ENCODE data around the gene MTMR12. TPM values are rescaled to one million over a fixed set of nuclear protein-coding genes. Genes with fewer than 3 reads are reported as not detected.

The MTMR12 gene
- polyA plus RNA-seq, 1 donor (not counting 4 experiments of a cell fraction or from before 2014, with no cell fraction given): 17.1 TPM

- no peaks in the 10 kb centered on the region for H3K36me3 ChIP-seq (ENCODE audit: control insufficient read depth in 2 of 2, extremely low read depth in 1 of 2, insufficient read depth in 2 of 2, low read length in 2 of 2)
- H3K79me2 ChIP-seq (ENCODE audit: control insufficient read depth, insufficient read depth, low read length): peaks cover 53% of the 10 kb centered on the region
- H3K4me2 ChIP-seq (ENCODE audit: control insufficient read depth, extremely low read depth, insufficient read depth, low read depth, low read length): no peak overlapping the region
- no peak overlapping the region for H3K4me3 ChIP-seq (ENCODE audit: control insufficient read depth in 2 of 3, extremely low read depth in 1 of 3, insufficient read depth in 2 of 3, low read depth in 1 of 3, low read length in 3 of 3)
- no peaks in the 10 kb centered on the region for H3K9me3 ChIP-seq (ENCODE audit: control insufficient read depth, low read depth, low read length)
- peaks cover 3% of the 10 kb centered on the region for H3K4me1 ChIP-seq (ENCODE audit: control insufficient read depth, extremely low read depth, insufficient read depth, low read length)
- peaks cover 7% of the 10 kb centered on the region for H4K20me1 ChIP-seq (ENCODE audit: control insufficient read depth, extremely low read depth, insufficient read depth, low read length)
- dilution Hi-C loops (cut with MboI; ENCODE audit: extremely low pct_ligation_motif_present, low sequenced_read_pairs): no loop called here
- TF ChIP-seq EZH2 (IDR thresholded peaks at IDR 0.05; ENCODE audit: low read length) (no peak), CTCF (optimal IDR thresholded peaks at IDR 0.05 in 1 of 3, IDR thresholded peaks at IDR 0.05 in 1 of 3, conservative IDR thresholded peaks at IDR 0.05 in 1 of 3; ENCODE audit: extremely low read depth in 1 of 3, insufficient read depth in 2 of 3, low read length in 3 of 3) (no peak)
- no peaks in the 10 kb centered on the region for H3K27me3 ChIP-seq (ENCODE audit: control insufficient read depth, extremely low read depth, insufficient read depth, low read length)
- no peaks in the 10 kb centered on the region for H3K9me1 ChIP-seq (ENCODE audit: control insufficient read depth, extremely low read depth, insufficient read depth, low read length)
- no peak overlapping the region for H2AFZ ChIP-seq (ENCODE audit: control insufficient read depth, low read length)
- H3K27ac ChIP-seq (ENCODE audit: control insufficient read depth, insufficient read depth, low read length): no peak overlapping the region
- DNase-seq (ENCODE audit: low read depth, low spot score) (no peak), FAIRE-seq (no peak)
- H3K9ac ChIP-seq (ENCODE audit: control insufficient read depth, extremely low read depth, insufficient read depth, low read length): no peak overlapping the region
Measured at GRCh38 chr5:32302835-32303754, 9.6 kb downstream of the MTMR12 start.

- dilution Hi-C loops (cut with MboI; ENCODE audit: extremely low pct_ligation_motif_present, low sequenced_read_pairs): no loop called here
- Histone ChIP-seq H3K9ac (ENCODE audit: control insufficient read depth, extremely low read depth, insufficient read depth, low read length) (no peak overlapping the region), H3K79me2 (ENCODE audit: control insufficient read depth, insufficient read depth, low read length) (peaks cover 51% of the 10 kb centered on the region), H3K4me2 (ENCODE audit: control insufficient read depth, extremely low read depth, insufficient read depth, low read depth, low read length) (no peak overlapping the region), H3K9me1 (ENCODE audit: control insufficient read depth, extremely low read depth, insufficient read depth, low read length) (no peaks in the 10 kb centered on the region), H3K4me3 (ENCODE audit: control insufficient read depth in 2 of 3, extremely low read depth in 1 of 3, insufficient read depth in 2 of 3, low read depth in 1 of 3, low read length in 3 of 3) (no peak overlapping the region), H4K20me1 (ENCODE audit: control insufficient read depth, extremely low read depth, insufficient read depth, low read length) (peaks cover 7% of the 10 kb centered on the region), H3K27ac (ENCODE audit: control insufficient read depth, insufficient read depth, low read length) (no peak overlapping the region), H3K4me1 (ENCODE audit: control insufficient read depth, extremely low read depth, insufficient read depth, low read length) (peaks cover 8% of the 10 kb centered on the region), H3K9me3 (ENCODE audit: control insufficient read depth, low read depth, low read length) (no peaks in the 10 kb centered on the region), H3K27me3 (ENCODE audit: control insufficient read depth, extremely low read depth, insufficient read depth, low read length) (no peaks in the 10 kb centered on the region), H3K36me3 (ENCODE audit: control insufficient read depth in 2 of 2, extremely low read depth in 1 of 2, insufficient read depth in 2 of 2, low read length in 2 of 2) (no peaks in the 10 kb centered on the region), H2AFZ (ENCODE audit: control insufficient read depth, low read length) (no peak overlapping the region)
- no peak for DNase-seq (ENCODE audit: low read depth, low spot score)
- no peak for TF ChIP-seq EZH2 (IDR thresholded peaks at IDR 0.05; ENCODE audit: low read length)
- no peak for TF ChIP-seq CTCF (optimal IDR thresholded peaks at IDR 0.05 in 1 of 3, IDR thresholded peaks at IDR 0.05 in 1 of 3, conservative IDR thresholded peaks at IDR 0.05 in 1 of 3; ENCODE audit: extremely low read depth in 1 of 3, insufficient read depth in 2 of 3, low read length in 3 of 3)
- FAIRE-seq: no peak
Measured at GRCh38 chr5:32301891-32302290, 10.8 kb downstream of the MTMR12 start.
